Germinal center (tissue), 1 donor: ENCODE results near the gene MEAK7.
A peak's percentile ranks its signal among the peaks of the same experiment; 100 is the strongest.

Source experiments
- DNase-seq: peaks from one replicate; pipeline ENCODE4 v3.0.0; 2012; ENCODE audit warnings: mixed read lengths, low spot score

MEAK7 gene

DNA sequence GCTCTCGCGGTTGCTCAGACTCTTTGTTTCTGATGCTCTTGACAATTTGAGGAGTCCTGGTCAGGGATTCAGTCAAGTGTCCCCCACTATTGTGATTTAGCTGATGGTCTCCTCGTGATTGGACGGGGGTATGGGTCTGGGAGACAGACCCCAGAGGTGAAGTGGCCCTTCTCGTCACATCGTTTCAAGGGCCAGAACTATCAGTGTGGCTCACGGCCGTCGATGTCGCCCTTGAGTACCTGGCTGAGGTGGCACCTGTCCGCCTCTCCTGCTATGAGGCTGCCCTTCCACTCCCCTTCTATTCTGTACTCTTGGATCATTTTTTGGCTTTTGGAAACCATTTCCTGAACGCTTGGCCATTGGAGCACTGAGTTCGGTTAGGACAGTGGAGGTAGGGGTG, 7.4 kb upstream of the MEAK7 start:
- no peak for DNase-seq

DNA sequence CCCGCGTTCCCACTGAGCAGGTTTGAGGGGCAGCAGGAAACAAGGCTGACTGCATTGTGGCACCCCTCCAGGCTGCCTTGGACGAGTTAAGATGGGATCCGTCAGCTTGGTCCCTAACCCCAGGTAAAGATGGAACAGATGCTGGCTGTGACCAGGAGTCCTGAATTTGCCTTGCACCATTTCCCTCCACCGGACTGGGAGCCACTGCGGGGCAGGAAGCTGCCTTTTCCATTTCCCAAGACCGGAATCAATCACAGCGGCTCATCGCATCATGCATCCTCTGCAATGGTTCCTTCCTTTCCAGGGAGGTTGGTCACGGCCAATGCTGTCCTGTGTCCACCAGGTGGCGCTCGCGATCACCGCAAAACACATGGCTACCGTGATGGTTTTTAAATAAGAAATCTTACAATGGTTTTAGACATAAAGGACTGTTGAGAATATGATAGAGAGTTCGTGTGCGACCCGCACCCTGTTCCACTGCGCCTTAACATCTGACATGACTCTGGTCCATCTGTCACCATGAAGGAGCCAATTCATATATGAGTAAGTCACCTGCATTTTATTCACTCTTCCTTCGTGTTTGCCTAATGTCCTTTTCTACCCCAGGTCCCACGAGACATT, 6.8 kb upstream of the MEAK7 start:
- DNase-seq, result peak; percentile 76

DNA sequence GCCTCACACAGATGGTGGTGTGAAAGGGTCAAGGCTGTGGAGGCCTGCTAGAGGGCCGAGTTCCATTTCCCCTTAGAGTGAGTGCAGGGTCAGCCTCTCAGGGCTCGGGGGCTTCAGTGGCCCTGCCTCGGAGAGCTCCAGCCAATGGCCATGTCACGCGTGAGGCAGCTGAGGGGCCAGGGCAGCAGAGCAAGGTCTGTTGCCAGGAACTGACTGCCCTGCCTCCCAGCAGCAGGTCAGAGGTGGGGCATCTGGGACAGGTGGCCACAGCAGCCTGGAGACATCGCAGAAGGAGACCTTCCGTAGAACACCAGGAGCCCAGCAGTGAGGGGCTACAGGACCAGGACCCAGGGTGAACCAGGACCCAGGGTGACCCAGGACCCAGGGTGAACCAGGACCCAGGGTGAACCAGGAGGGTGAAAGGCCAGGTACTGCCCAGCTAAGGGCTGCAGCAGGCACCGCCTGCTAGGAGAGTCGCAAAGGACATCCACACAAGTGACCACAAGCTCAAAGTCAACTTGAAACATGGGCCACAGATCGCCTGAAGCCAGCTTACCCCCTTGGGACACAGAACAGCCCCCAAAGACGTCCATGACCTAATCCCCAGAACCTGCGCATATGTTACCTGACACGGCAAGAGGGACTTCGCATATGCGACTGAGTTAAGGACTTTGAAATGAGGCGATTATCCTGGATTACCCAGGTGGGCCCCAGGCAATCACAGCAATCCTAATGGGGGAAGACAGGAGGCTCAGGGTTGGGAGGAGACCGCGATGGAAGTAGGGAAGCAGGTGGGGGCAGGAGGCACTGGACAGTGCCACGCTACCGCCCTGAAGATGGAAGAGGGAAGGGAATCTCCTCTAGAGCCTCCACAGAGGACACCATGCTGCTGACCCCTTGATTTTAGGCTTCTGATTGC, 4.8 kb upstream of the MEAK7 start:
- DNase-seq, result no peak

DNA sequence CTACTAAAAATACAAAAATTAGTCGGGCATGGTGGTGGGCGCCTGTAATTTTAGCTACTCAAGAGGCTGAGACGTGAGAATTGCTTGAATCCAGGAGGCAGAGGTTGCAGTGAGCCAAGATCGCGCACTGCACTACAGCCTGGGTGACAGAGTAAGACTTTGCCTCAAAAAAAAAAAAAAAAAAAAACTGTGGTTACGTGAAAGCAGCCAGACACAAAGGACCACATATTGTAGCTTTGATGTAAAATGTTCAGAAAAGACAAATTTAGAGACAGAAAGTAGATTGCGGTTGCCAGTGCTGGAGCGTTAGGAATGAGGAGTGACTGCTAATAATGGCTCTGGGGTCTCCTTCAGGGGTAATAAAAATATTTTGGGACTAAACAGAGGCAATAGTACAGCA, 4.0 kb upstream of the MEAK7 start:
- no peak for DNase-seq

DNA sequence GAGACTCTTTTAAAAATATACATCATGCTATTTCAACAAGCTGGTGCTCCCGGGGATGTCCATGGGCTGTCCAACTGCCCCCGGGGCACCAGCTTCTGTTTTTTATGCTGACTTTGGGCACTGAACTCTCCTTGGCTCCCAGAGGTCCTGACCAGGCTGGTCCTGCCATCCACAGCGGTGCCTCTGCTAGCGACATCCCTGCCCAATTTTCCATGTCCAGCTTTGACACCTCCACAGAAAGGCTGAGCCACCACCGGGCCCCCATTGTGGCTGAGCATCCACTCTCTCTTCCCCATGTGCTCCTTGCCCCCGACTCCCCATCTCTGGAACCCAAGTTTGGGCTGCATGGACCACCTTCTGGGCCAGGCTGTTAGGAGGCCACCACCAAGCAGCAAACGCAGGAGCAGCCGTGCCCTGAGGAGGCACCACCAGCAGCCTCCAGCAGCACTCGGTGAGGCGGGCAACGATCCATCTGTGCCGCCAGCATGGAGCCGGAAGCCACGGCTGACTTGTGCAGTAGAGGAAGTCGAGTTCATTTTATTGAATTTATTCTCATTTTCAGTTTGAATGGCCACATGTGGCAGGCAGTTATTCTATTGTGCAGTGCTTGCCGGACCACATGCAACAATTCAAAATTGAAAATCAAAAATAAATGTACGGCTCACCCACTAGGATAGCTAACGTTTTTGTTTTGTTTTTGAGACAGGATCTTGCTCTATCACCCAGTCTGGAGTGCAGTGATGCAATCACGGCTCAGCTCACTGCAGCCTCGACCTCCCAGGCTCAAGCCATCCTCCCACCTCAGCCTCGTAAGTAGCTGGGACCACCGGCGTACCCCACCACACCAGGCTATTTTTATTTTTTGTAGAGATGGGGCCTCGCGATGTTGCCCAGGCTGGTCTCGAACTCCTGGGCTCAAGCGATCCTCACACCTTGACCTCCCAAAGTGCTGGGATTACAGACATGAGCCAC, 2.8 kb upstream of the MEAK7 start:
- peak; percentile 65 for DNase-seq

DNA sequence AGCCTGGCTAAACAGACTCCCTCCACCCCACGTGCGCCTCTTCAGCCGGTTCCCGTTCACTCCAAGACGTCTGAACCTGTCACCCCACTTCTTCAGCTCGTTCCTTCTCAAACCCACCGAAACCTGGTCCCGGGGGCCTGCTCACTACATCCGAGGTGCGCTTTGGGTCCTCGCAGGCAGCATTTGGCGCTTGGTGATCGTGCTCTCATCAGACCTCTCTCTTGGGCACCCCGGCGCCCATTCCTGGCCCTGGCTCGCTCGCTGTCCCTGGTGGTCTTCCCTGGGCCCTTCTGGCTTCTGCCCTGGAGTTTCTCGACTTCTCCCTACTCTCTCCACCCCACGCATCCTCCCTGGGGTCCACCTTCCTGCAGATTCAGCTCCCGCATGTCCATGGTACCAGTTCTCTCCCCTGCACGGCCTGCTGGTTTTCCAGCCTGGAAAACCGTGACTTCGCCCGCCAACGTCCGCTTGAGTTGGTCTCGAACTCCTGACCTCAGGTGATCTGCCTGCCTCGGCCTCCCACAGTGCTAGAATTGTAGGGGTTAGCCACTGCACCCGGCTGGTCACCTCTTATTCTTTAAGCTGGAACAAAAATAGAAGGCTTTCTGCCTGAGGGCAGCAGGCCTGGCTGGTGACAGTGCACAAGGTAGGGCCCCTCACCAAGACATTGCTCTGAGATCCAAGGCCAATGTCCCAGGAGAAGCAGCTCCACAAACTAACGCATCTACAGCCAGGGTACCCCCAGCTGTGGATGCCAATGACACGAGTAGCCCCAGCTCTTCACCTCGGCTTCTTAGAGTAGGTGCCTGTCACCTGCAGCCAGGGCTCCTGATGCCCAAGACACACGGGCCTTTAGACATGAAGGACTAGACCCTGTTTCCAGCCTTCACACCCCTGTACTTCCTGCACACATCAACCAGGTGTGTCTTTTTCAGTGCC, 1.1 kb upstream of the MEAK7 start:
- DNase-seq, result no peak

DNA sequence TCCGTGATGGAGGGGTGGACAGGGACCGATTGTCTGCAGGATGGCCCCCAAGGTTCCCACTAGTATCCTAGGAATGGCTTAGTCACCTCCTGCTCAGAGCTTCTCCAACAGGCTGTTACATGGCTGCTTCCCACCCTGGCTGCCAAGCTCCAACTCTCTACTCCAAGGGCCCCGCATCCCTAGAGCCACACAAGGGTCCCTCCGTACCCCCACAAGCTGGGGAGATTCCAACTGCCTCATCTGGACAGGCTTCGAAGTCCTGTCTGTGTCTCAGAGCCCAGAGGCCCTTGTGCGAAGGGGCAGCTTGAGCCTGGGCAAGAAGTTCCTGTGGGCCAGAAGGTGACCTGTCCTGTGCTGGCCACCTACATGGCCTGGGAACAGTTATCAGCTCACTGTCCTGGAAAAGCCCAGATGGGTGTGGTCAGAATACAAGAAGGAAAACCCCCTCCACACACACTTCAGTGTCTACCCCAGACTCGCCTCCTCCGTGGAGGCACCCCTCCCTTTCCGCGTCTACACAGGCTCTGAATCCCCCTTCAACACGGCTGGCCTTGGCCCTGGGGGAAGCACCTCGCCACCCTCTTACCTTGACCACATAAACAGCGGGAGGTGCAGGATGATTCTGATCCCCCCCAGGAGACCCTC, 586 bp downstream of the MEAK7 start:
- no peak for DNase-seq

DNA sequence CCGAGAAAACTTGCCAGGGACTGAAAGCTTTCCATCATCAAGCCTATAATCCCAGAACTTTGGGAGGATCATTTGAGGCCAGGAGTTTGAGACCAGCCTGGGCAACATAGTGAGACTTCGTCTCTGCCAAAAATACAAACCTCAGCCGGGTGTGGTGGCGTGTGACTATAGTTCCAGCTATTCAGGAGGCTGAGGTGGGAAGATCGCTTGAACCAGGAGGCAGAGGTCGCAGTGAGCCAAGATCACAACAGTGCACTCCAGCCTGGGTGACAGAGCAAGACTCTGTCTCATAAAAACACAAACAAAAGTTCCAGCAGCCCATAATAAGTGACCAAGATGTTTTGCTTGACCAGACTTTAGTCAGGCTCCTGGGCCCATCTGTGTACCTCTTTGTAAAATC, 1.9 kb downstream of the MEAK7 start:
- no peak for DNase-seq

DNA sequence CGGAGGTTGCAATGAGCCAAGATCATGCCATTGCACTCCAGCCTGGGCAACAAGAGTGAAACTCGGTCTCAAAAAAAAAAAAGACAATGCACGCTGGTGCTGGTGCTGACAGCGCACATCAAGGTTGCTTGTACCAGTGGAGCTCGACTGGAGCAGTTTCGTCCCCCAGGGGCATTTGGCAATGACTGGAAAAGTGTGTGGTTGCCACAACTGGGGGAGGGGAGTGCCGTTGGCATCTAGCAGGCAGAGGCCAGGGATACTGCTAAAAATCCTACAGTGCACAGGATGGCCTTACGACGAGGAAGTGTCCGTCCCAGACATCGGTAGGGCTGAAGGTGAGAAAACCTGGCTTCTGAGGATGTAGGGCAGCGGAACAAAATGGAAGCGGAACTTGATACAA, 2.4 kb downstream of the MEAK7 start:
- no peak for DNase-seq

DNA sequence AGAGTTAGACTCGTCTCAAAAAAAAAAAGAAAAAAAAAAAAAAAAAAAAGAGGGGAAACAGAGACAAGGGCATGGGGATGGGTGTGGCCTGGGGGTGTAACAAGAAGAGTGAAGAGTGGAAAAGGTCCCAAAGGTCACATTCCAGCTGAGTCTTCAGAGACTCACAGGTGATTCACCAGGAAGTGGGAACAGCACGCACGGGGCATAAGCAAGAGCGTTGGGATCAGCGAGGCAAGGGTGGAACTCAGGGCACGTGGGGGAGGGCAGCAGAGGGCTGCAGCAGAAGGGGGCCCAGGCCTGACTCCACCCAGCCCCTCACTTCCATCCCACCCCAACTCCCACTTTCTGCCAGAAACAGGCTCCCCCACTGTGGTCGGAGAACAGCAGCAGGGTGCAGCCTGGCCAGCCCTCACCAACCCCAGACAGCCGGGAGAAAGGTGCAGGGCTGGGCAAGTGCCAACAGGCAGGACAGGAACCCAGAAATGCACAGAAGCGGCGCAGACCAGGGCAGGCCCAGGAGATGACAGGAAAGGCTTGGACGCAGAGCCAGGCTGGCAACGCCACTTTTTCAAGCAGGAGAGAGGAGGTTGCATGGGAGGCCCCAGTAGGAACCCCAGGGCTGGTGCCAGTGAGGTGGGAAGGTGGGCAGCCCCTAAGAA, 3.3 kb downstream of the MEAK7 start:
- no peak for DNase-seq

DNA sequence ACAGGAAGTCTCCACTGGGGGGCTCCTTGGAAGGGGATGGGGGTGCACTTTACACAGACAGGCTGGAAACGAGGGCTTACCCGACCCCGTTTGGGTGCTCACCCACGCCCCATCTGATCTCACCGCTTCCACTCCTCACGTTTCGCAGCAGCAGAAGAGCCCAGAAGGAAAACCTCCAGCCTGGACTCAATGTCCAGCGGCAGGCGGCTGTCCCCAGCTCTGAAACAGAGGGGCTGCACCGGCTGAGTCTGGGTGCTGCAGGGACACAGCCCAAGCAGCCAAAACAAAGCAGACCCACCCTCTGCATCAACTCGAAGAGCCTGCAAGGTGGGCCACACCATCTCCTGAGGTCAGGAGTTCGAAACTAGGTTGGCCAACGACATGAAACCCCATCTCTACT, 3.9 kb downstream of the MEAK7 start:
- DNase-seq, result no peak

DNA sequence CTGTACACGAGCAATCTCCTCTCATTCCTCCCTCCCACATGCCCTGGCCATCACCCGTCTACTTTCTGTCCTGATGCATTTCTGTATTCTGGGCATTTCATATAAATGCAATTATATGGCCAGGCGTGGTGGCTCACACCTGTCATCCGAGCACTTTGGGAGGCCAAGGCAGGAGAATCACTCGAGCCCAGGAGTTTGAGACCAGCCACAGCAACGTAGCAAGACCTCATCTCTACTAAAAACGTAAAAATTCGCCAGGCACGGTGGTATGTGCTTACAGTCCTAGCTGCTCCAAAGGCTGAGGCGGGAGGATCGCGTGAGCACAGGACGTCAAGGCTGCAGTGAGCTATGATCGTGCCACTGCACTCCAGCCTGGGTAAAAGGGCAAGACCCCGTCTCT, 4.8 kb downstream of the MEAK7 start:
- DNase-seq, result no peak

DNA sequence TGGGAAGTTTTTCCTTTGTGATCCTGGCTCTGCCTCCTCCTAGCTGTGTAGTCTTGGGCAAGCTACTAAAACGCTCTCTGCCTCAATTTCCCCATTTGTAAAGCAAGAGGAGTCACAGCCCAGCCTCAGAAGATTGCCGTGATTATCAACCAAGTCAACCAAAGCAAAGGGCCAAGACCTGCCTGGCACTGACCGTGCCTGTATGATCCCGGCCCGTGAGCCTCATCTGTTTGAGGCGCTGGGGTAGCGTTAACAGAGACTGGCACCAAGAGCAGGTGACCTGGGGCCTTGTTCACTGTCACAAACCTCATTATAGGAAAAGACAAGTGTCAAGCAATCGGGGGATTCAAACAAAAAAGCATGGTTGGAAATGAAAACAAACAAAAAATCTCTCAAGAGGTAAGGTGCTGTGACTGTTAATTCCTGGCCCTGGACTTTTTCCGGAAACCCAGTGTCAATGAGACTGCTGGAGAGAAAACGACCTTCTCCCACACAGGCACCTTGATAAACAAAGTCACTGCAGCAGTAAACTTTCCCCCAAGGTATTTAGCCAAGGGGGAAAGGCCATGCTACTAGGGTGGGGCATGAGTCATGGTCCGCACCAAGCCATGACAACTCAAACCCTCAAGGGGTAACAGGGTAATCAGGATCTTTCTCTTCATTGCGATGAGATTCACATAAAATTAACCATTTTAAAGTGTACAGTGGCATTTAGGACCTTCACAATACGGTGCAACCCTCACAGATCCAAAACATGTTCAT, 5.4 kb downstream of the MEAK7 start:
- DNase-seq, result no peak

DNA sequence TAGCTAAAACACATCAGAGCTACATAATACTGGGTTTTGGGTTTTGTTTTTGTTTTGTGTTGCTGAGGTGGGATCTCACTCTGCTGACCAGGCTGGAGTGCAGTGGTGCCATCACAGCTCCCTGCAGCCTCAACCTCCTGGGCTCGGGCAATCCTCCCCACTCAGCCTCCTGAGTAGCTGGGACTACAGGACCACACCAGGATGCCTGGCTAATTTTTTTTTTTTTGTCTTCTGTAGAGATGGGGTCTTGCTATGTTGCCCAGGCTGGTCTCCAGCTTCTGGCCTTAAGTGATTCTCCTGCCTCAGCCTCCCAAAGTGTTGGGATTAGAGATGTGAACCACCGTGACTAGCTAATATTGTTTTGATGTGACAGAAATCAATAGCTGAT, 6.2 kb downstream of the MEAK7 start:
- DNase-seq, result no peak

DNA sequence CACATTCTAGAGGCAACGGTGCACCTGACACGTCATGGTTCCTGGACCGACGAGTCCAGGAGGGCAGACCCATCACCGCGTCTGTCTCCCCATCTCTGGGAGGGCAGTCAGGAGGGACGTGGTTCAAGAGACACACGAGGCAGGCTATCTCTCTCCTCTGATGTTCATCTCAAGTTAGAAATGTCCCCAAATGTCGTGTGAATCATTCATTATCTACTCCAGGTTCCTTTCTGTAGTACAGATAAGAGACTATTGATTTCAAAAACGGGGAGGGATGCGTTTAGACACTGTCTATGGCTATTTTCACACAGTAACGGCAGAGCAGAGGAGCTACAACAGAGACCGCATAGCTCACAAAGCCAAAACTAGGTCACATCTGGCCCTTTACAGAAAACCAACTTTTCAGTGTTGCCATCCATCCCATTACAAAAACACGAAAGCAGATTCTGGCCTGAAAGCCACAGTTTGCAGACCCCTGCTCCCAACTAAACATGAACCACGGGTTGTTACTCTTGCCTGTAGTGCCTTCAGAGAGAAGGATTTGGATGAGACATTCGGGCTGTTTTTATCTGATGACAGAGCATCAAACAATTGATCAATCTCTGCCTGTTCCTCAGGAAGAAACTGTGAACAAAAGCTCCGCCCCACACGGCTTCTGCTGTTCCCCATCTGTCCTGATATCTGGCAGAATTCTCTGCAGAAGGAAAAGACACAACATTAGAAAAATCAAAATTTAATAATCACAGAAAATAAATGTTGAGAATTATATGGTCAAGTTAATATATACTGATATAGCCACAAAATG, 6.8 kb downstream of the MEAK7 start:
- no peak for DNase-seq

DNA sequence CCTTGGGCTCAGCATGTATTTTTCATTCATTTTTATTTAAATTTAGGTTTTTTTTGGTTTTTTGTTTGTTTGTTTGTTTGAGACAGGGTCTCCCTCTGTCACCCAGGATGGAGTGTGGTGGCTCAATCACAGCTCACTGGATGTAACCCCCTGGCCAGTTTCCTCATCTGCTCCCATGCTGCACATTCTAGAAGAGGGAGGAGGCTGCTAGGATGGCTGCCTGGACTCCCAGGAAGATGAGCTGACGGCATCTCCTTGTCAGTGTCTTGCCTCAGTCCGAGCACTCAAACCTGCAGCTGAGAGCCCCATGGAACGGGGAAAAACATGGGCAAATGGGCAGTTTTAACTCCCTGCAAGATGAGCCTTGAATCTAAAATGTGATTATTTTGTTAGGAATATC, 7.5 kb downstream of the MEAK7 start:
- DNase-seq, result no peak

DNA sequence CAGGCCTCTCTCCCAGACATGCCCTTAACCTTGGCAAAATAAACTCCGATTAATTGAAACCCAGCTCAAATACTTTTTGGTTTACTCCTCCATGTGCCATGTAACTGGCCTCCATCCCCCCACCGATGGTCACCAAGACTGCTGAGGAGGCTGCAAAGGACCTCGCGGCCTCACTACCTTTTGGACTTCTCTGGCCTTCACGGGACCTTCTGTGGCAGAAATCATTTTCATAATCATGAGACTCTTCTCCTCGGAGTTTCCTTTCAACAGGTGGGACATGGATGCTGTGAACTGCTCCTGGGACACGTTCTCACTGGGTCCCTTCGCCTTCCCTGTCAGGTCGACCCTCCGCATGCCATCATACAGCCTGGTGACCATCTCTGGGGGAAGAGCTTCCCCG, 9.0 kb downstream of the MEAK7 start:
- DNase-seq, result no peak

DNA sequence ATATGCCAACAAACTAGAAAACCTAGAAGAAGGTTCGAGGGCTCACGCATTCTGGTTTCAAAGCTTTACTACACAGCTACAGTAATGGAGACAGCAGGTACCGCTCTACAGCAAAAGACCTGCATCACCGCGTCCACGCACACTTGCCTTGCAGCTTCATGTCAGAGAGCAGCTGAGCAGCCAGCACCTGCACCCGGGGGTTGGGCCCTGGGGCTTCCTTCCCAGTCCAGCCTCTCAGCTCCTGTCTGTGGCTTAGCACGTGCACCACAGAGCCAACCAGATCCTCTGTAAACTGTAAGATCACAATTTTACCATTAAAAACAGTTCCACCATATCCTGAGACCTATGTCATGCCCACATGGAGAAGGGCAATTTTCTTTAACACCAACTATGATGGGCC, 15.3 kb downstream of the MEAK7 start:
- no peak for DNase-seq

DNA sequence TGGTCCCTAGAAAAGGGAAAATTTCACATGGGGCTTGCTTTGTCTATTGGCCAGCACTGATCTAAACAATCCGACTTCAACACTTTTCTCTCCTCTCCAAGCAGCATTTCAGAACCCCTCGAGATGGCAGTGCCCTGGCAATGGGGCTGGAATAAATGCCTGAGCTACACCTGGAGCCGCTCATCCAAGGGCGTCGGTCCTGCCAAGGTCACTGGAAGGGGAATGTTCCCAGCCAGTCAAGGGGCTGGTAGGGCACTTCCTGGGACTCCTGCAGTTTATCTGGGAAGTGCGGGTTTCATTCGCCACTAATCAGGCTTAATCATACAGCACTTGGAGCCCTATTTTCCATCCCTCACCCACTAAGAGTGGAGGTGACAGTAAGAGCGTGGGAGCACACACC, 17.1 kb downstream of the MEAK7 start:
- no peak for DNase-seq
